Measurements from ENCODE around the gene PROK1. TPM values are rescaled to one million over a fixed set of nuclear protein-coding genes. Genes with fewer than 3 reads are reported as not detected.
A peak's percentile ranks its signal among the peaks of the same experiment; 100 is the strongest.
"Not testable (repeated sequence)": the region's sequence is repeated elsewhere in the genome, so short reads cannot be mapped to it uniquely, and the experiment has no call there.

PROK1 gene
- total and polyA plus RNA-seq, 10 of the 15 experiments (the other 5 are each of a cell fraction or from before 2014, with no cell fraction given) = not detected

DNA sequence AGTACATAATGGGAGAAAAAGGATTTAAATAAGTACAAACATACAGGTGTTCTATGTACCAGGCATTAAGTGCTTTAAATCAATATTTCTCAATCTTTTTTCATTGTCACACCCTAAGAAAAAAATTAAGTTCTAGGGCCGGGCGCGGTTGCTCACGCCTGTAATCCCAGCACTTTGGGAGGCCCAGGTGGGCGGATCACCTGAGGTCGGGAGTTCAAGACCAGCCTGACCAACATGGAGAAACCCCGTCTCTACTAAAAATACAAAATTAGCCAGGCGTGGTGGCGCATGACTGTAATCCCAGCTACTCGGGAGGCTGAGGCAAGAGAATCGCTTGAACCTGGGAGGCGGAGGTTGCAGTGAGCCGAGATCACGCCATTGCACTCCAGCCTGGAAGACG is 44.5 kb upstream of the PROK1 start:
- not testable (repeated sequence) for H3K27me3 ChIP-seq (replicated peaks in 1 of 2; ENCODE audit: control insufficient read depth in 2 of 2, insufficient read depth in 2 of 2, low read length in 1 of 2); H3K9me3 ChIP-seq (replicated peaks; ENCODE audit: control insufficient read depth, insufficient read depth, low read length); DNase-seq (ENCODE audit: low read depth, low spot score); FAIRE-seq; H2AFZ ChIP-seq (ENCODE audit: control insufficient read depth, low read depth, low read length); ATAC-seq; H4K20me1 ChIP-seq (ENCODE audit: control insufficient read depth, insufficient read depth); H3K4me1 ChIP-seq (ENCODE audit: control insufficient read depth, insufficient read depth, low read length); H3K36me3 ChIP-seq (ENCODE audit: control insufficient read depth in 2 of 2, insufficient read depth in 2 of 2, low read length in 1 of 2); BruUV-seq (replicated peaks)
- CTCF ChIA-PET = interaction anchor here (0.8 to 2.0 kb wide), 4 partner anchors 13 to 198 kb away, joined by 3 to 10 read pairs (median 4); no protein-coding TSS in a partner anchor
- Histone ChIP-seq H3K9ac (ENCODE audit: control insufficient read depth, insufficient read depth, low read length) (peak overlapping the region; percentile 95), H3K27ac (ENCODE audit: control insufficient read depth, insufficient read depth) (peak overlapping the region; percentile 85; the same call in 1 of the 2 replicates), H3K79me2 (ENCODE audit: control insufficient read depth, insufficient read depth, low read length) (peaks cover 25% of the 10 kb centered on the region), H3K4me2 (ENCODE audit: control insufficient read depth, insufficient read depth) (peak overlapping the region; percentile 81), H3K4me3 (peak overlapping the region; percentile 99)
- RAD21 ChIA-PET (ENCODE audit: unreplicated experiment) = interaction anchor here (0.7 to 1.5 kb wide), 2 partner anchors 22 to 68 kb away, joined by 4 to 8 read pairs; partner anchors contain the start of gene RBM15
- POLR2A ChIA-PET = interaction anchor here (0.9 to 1.4 kb wide), 3 partner anchors 15 to 28 kb away, joined by 3 to 5 read pairs (median 3); partner anchors contain the start of gene SLC16A4
- in situ Hi-C loops (cut with MboI) = loop anchor here (5.0 kb wide), 1 partner anchor 199 kb away; no protein-coding TSS in a partner anchor
- SMC1A ChIA-PET (ENCODE audit: uncharacterized antibody, unreplicated experiment) = interaction anchor here (0.9 to 4.3 kb wide), 3 partner anchors 13 to 58 kb away, joined by 3 to 18 read pairs (median 3); no protein-coding TSS in a partner anchor
- 0 out of 2 replicates have a peak, but pooled peaks have one; percentile 37 for TF ChIP-seq NR2F1 (conservative IDR thresholded peaks at IDR 0.05)
- TF ChIP-seq, protein P1, sequence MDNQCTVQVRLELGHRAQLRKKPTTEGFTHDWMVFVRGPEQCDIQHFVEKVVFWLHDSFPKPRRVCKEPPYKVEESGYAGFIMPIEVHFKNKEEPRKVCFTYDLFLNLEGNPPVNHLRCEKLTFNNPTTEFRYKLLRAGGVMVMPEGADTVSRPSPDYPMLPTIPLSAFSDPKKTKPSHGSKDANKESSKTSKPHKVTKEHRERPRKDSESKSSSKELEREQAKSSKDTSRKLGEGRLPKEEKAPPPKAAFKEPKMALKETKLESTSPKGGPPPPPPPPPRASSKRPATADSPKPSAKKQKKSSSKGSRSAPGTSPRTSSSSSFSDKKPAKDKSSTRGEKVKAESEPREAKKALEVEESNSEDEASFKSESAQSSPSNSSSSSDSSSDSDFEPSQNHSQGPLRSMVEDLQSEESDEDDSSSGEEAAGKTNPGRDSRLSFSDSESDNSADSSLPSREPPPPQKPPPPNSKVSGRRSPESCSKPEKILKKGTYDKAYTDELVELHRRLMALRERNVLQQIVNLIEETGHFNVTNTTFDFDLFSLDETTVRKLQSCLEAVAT (IDR thresholded peaks at IDR 0.05) = peak; percentile 64
- WGBS (ENCODE audit: insufficient coverage, insufficient replicate concordance, low lambda C conversion rate, missing lambda C conversion rate) = 45% methylated on average over 15 of the region's 15 CpGs
- intact Hi-C loops (cut with micrococcal nuclease; ENCODE audit: unreplicated experiment) = loop anchor here (2.0 kb wide), 1 partner anchor 68 kb away; the partner anchor contains the start of gene RBM15
